ENCODE data around the gene FAM110D.
A peak's percentile ranks its signal among the peaks of the same experiment; 100 is the strongest.

FAM110D gene

DNA sequence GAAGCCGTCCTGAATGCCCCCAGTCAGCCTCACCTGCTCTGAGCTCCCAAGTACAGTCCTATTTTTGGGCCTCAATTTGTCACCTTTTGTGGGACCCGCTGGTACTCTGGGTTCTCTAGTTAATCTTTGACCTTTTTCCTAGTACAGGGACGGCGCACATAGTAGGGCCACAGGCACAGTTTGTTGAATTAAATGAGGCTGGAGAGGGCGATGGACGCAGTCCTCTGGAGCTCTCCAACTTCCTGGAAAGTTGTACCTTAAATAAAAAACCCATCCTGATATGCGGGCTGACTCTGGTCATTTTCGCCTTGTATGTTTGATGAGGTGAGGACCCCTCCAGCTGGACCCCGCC lies 4.8 kb downstream of the FAM110D start:
- H3K4me3 ChIP-seq (ENCODE audit: low read length), result peak overlapping the region; percentile 42; the same call in 1 of the 2 replicates
- H3K27ac ChIP-seq (ENCODE audit: low read depth, low read length), result no peak overlapping the region
- no peak for TF ChIP-seq EZH2phosphoT487 (IDR thresholded peaks at IDR 0.05; ENCODE audit: borderline replicate concordance, low read length)
- TF ChIP-seq, protein P1, sequence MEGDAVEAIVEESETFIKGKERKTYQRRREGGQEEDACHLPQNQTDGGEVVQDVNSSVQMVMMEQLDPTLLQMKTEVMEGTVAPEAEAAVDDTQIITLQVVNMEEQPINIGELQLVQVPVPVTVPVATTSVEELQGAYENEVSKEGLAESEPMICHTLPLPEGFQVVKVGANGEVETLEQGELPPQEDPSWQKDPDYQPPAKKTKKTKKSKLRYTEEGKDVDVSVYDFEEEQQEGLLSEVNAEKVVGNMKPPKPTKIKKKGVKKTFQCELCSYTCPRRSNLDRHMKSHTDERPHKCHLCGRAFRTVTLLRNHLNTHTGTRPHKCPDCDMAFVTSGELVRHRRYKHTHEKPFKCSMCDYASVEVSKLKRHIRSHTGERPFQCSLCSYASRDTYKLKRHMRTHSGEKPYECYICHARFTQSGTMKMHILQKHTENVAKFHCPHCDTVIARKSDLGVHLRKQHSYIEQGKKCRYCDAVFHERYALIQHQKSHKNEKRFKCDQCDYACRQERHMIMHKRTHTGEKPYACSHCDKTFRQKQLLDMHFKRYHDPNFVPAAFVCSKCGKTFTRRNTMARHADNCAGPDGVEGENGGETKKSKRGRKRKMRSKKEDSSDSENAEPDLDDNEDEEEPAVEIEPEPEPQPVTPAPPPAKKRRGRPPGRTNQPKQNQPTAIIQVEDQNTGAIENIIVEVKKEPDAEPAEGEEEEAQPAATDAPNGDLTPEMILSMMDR (IDR thresholded peaks at IDR 0.05; ENCODE audit: low read depth, low read length, poor library complexity, severe bottlenecking), result no peak
- no peaks in the 10 kb centered on the region for H3K79me2 ChIP-seq (ENCODE audit: control insufficient read depth, low read length)
- peaks cover 22% of the 10 kb centered on the region for H3K4me1 ChIP-seq (ENCODE audit: control insufficient read depth, low read length)
- H3K9me2 ChIP-seq (replicated peaks; ENCODE audit: control insufficient read depth, low read length), result no peaks in the 10 kb centered on the region
- H3K27me3 ChIP-seq (ENCODE audit: control insufficient read depth, low read length), result peaks cover 43% of the 10 kb centered on the region
- peak overlapping the region; percentile 56 for H3K4me2 ChIP-seq (ENCODE audit: low read length)
- no peaks in the 10 kb centered on the region for H4K20me1 ChIP-seq (ENCODE audit: control insufficient read depth, insufficient read depth, low read depth, low read length)
- H3K9me3 ChIP-seq (ENCODE audit: control insufficient read depth, insufficient read depth, low read length), result no peaks in the 10 kb centered on the region
- H3F3A ChIP-seq (ENCODE audit: control insufficient read depth, insufficient read depth), result no peaks in the 10 kb centered on the region
- H3K36me3 ChIP-seq (ENCODE audit: control insufficient read depth, low read length), result no peaks in the 10 kb centered on the region

DNA sequence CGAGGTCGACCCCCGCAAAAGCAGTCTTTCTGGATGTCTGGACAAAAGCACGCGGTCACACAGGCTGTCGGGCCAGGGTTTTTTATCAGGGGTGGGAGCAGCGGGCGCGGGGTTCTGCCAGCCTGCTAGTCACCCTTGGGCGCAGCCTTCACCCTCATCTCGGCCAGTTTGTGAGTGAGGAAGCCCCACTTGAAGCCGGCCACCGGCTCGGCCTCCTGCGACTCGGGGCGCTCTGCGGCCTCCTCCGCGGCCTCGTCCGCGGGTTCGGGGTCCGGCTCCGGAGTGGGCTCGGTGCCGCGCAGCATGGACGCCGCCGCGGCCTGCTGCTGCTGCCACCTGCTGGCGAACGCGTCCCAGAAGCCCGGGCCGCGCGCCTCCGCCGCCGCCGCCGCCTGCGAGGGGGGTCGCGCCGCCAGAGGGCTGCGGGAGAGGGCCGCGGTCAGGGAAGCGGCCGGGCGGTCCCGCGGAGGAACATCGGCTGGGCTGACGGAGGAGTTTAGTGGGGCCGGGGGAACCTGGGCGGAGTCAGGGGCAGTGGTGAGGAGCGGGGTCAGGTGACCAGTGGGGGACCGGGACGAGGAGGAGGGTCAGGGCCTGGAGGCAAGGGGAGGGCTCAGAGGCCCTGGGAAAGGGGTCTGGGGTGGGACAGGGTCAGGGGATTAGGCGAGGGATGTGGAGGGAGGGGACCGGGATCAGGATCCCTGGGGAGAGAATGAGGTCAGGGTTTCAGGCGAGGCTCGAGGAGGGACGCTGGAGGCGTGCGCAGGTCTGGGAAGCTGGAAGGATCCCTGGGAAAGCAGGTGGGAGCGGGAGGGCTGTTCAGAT lies 5.4 kb downstream of the FAM110D start:
- Histone ChIP-seq H3K9me3 (ENCODE audit: control insufficient read depth, insufficient read depth, low read length) (no peaks in the 10 kb centered on the region), H3K36me3 (ENCODE audit: control insufficient read depth, low read length) (no peaks in the 10 kb centered on the region), H3K4me2 (ENCODE audit: low read length) (peak overlapping the region; percentile 56), H3K27ac (ENCODE audit: low read depth, low read length) (no peak overlapping the region), H3K79me2 (ENCODE audit: control insufficient read depth, low read length) (no peaks in the 10 kb centered on the region), H3K4me1 (ENCODE audit: control insufficient read depth, low read length) (peaks cover 22% of the 10 kb centered on the region), H3F3A (ENCODE audit: control insufficient read depth, insufficient read depth) (no peaks in the 10 kb centered on the region), H3K4me3 (ENCODE audit: low read length) (peak overlapping the region; percentile 42), H3K27me3 (ENCODE audit: control insufficient read depth, low read length) (peaks cover 38% of the 10 kb centered on the region), H3K9me2 (replicated peaks; ENCODE audit: control insufficient read depth, low read length) (no peaks in the 10 kb centered on the region), H4K20me1 (ENCODE audit: control insufficient read depth, insufficient read depth, low read depth, low read length) (no peaks in the 10 kb centered on the region)
- TF ChIP-seq EZH2phosphoT487 (IDR thresholded peaks at IDR 0.05; ENCODE audit: borderline replicate concordance, low read length), result no peak
- TF ChIP-seq, protein P1 (IDR thresholded peaks at IDR 0.05; ENCODE audit: low read depth, low read length, poor library complexity, severe bottlenecking), result peak; percentile 59

DNA sequence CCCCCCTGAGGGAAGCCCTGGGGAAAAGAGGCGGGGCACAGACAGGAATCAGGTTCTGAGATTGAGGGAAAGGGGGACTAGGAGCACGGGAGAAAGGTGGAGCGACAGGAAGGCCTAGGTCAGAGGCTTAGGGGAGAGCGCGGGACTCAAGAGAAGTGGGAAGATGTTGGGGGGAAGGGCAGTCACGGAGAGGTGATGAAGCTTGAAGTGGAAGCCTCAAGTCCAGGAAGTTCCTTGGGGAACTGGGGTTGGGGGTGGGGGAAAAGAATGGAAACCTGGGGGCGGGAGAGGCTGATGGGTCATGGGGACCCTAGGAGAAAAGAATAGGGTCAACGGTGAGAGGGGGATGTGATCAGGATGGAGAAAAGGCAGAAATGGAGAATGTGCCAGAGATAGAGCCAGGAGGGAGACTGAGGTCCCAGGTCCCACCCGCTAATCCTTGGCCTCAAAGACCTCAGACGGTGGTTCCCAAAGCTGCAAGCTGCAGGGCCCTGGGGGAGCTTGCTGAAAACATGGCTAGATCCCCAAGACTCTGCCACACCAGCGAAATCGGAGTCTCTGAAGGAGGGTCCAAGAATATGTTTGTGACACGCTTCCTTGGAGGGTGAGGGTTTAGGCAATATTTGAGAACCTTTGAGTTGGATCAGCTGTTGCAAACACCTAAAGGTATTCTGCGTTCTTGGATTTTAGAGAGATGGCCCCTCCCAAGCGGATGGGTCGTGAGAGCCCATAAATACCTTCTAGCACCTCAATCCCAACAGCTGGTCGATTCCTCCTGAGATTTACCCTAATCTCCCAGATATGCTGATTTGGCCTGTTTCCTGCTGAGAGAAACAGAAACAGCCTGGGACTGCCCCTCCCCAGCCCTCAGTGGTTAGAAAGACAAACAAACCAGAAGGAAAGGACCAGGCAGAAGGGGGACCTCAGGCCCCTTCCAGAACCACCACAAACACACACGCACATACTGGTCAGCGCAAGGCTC lies 6.3 kb downstream of the FAM110D start:
- H4K20me1 ChIP-seq (ENCODE audit: control insufficient read depth, insufficient read depth, low read depth, low read length), result no peaks in the 10 kb centered on the region
- no peak overlapping the region for H3K4me3 ChIP-seq (ENCODE audit: low read length)
- no peak overlapping the region for H3K27ac ChIP-seq (ENCODE audit: low read depth, low read length)
- peaks cover 5% of the 10 kb centered on the region for H3K79me2 ChIP-seq (ENCODE audit: control insufficient read depth, low read length)
- TF ChIP-seq, protein P1 (IDR thresholded peaks at IDR 0.05; ENCODE audit: low read depth, low read length, poor library complexity, severe bottlenecking), result no peak
- TF ChIP-seq EZH2phosphoT487 (IDR thresholded peaks at IDR 0.05; ENCODE audit: borderline replicate concordance, low read length), result no peak
- H3K9me2 ChIP-seq (replicated peaks; ENCODE audit: control insufficient read depth, low read length), result no peaks in the 10 kb centered on the region
- H3K36me3 ChIP-seq (ENCODE audit: control insufficient read depth, low read length), result peaks cover 4% of the 10 kb centered on the region; the same call in 1 of the 2 replicates
- no peaks in the 10 kb centered on the region for H3F3A ChIP-seq (ENCODE audit: control insufficient read depth, insufficient read depth)
- peak overlapping the region; percentile 56; the same call in 1 of the 2 replicates for H3K4me2 ChIP-seq (ENCODE audit: low read length)
- H3K27me3 ChIP-seq (ENCODE audit: control insufficient read depth, low read length), result peaks cover 32% of the 10 kb centered on the region
- H3K4me1 ChIP-seq (ENCODE audit: control insufficient read depth, low read length), result peaks cover 21% of the 10 kb centered on the region
- H3K9me3 ChIP-seq (ENCODE audit: control insufficient read depth, insufficient read depth, low read length), result no peaks in the 10 kb centered on the region
